T-cell (primary cell): ENCODE measurements around the gene DDIT4. TPM values are rescaled to one million over a fixed set of nuclear protein-coding genes. Genes with fewer than 3 reads are reported as not detected.

ENCODE experiments used
- ATAC-seq, 4 experiments: fragments of 200-7000 bp in 3 of 4; fragments of 150-1000 bp in 1 of 4; cut with Tn5 transposase; replicated peaks in 1 of 4; 1 replicate in 3 of 4; 2 replicates in 1 of 4; pipeline ENCODE4 v1.10.0; 2021; ENCODE audit warnings: moderate library complexity in 3 of 4, mild to moderate bottlenecking in 2 of 4, moderate number of reproducible peaks in 1 of 4
- CTCF ChIA-PET, 2 donors: fragments of 300-600 bp; sonication (Branson Sonifier 250); formaldehyde crosslinking; loops; one replicate each; lab custom pipeline; 2022; ENCODE audit warnings: antibody characterized with exemption in 2 of 2; lab: Charles Lee
- POLR2A ChIA-PET, 2 donors: fragments of 300-600 bp; sonication (Branson Sonifier 250); formaldehyde crosslinking; loops; one replicate each; lab custom pipeline; 2022; ENCODE audit warnings: antibody characterized with exemption in 2 of 2; lab: Charles Lee
- DNase-seq, 35 experiments: peaks; one replicate each; pipeline versions ENCODE4 v3.0.0 to v3.0.0-alpha.2; 2013 to 2023
- H3K27ac ChIP-seq: one replicate; pipeline ENCODE4 v1.5.1; 2013; ENCODE audit warnings: low read length
- H3K27me3 ChIP-seq, 2 experiments: replicated peaks in 1 of 2; 1 replicate in 1 of 2; 2 replicates in 1 of 2; pipeline versions ENCODE4 v1.6.1 to v1.7.0; 2013; ENCODE audit warnings: low read length in 1 of 2, mixed read lengths in 1 of 2; ENCODE audit not compliant: control insufficient read depth in 2 of 2, insufficient read depth in 2 of 2; ENCODE audit errors: extremely low read depth in 1 of 2
- H3K36me3 ChIP-seq, 2 donors: 1 replicate in 1 of 2; 2 replicates in 1 of 2; pipeline versions ENCODE4 v1.6.1 to v1.7.0; 2013; ENCODE audit warnings: low read length in 1 of 2; ENCODE audit not compliant: control insufficient read depth in 2 of 2, insufficient read depth in 1 of 2; ENCODE audit errors: extremely low read depth in 1 of 2
- H3K4me1 ChIP-seq, 2 experiments: 1 replicate in 1 of 2; 2 replicates in 1 of 2; pipeline versions ENCODE4 v1.6.1 to v1.7.0; 2013; ENCODE audit warnings: low read length in 2 of 2, mixed read lengths in 1 of 2; ENCODE audit not compliant: insufficient read depth in 2 of 2, control insufficient read depth in 1 of 2; ENCODE audit errors: extremely low read depth in 1 of 2
- H3K4me3 ChIP-seq, 2 donors: 1 replicate in 1 of 2; 2 replicates in 1 of 2; pipeline versions ENCODE4 v1.5.1 to v1.7.0; 2013; ENCODE audit warnings: mild to moderate bottlenecking in 2 of 2, low read length in 1 of 2, moderate library complexity in 1 of 2; ENCODE audit not compliant: control insufficient read depth in 1 of 2; ENCODE audit errors: extremely low read depth in 1 of 2
- H3K9me3 ChIP-seq: 2 replicates; pipeline ENCODE4 v1.7.0; 2013
- H3K27ac Mint-ChIP-seq, 2 donors: one replicate each; pipeline ENCODE4 v1.8.0; 2020 to 2021; ENCODE audit warnings: mild to moderate bottlenecking in 2 of 2, mixed read lengths in 2 of 2
- H3K27me3 Mint-ChIP-seq, 2 donors: one replicate each; pipeline ENCODE4 v1.8.0; 2021 to 2022; ENCODE audit warnings: mixed read lengths in 2 of 2
- H3K36me3 Mint-ChIP-seq: one replicate; pipeline ENCODE4 v1.8.0; 2021; ENCODE audit warnings: mixed read lengths
- H3K4me1 Mint-ChIP-seq, 3 donors: one replicate each; pipeline ENCODE4 v1.8.0; 2020 to 2022; ENCODE audit warnings: mixed read lengths in 3 of 3, mild to moderate bottlenecking in 1 of 3
- H3K4me3 Mint-ChIP-seq, 3 donors: one replicate each; pipeline ENCODE4 v1.8.0; 2020 to 2022; ENCODE audit warnings: mild to moderate bottlenecking in 3 of 3, mixed read lengths in 3 of 3, moderate library complexity in 3 of 3
- H3K9me3 Mint-ChIP-seq, 3 donors: one replicate each; pipeline ENCODE4 v1.8.0; 2020 to 2022; ENCODE audit warnings: mixed read lengths in 3 of 3
- WGBS: methylation state at CpG from one replicate; pipeline ENCODE4 v1.1.5; 2013; ENCODE audit warnings: missing lambda C conversion rate; ENCODE audit not compliant: insufficient coverage; 5-methylcytosine and 5-hydroxymethylcytosine counted together
- total RNA-seq, 35 experiments: library from RNA in 6 of 35; stranded (reverse) in 6 of 35; fragments of 120-200 nt in 1 of 35; gene quantifications; one replicate each; pipeline versions ENCODE4 v1.2.1 to v1.2.4 and lab custom pipeline; 2013 to 2026

DDIT4 gene
- total RNA-seq, 5 donors from 2014 or later (not counting 1 experiment from before 2014, with no cell fraction given), result 39.9 to 326 (median 52.1) TPM

GRCh38 chr10:72229261-72230251 is 44.2 kb upstream of the DDIT4 start:
- H3K36me3 Mint-ChIP-seq, result peaks cover 11% of the 10 kb centered on the region
- H3K9me3 Mint-ChIP-seq, result no peaks in the 10 kb centered on the region
- H3K27me3 ChIP-seq, result no peaks in the 10 kb centered on the region
- H3K36me3 ChIP-seq, result peaks cover 3 to 55% of the 10 kb centered on the region in 2 donors
- no peak overlapping the region for H3K4me3 Mint-ChIP-seq
- peaks cover 42 to 47% (median 45%) of the 10 kb centered on the region in 3 donors for H3K4me1 Mint-ChIP-seq
- ChIA-PET POLR2A (interaction anchor here (0.6 to 1.0 kb wide), 5 partner anchors 49 to 1847 kb away, joined by 3 to 6 read pairs (median 3); no protein-coding TSS in a partner anchor), CTCF (interaction anchor here (0.6 to 2.1 kb wide), 10 partner anchors 10 to 333 kb away, joined by 3 to 9 read pairs (median 3); partner anchors contain the start of gene SPOCK2 (in 1 of the 2))
- H3K27ac Mint-ChIP-seq, result peak overlapping the region; percentile 67 to 76
- H3K9me3 ChIP-seq, result no peaks in the 10 kb centered on the region
- H3K4me1 ChIP-seq, result peaks cover 11 to 14% of the 10 kb centered on the region in 2 experiments
- ATAC-seq, result no peak
- WGBS, result 40% methylated on average over 2 of the region's 8 CpGs
- H3K27ac ChIP-seq, result no peak overlapping the region
- no peaks in the 10 kb centered on the region for H3K27me3 Mint-ChIP-seq
- no peak overlapping the region for H3K4me3 ChIP-seq
- no peak for DNase-seq

GRCh38 chr10:72233621-72234020 is 40.1 kb upstream of the DDIT4 start:
- Mint-ChIP-seq H3K36me3 (peaks cover 20% of the 10 kb centered on the region), H3K9me3 (no peaks in the 10 kb centered on the region), H3K4me3 (no peak overlapping the region), H3K4me1 (peaks cover 21 to 30% (median 26%) of the 10 kb centered on the region in 3 donors), H3K27me3 (no peaks in the 10 kb centered on the region), H3K27ac (no peak overlapping the region)
- CTCF ChIA-PET, result interaction anchor here (0.6 to 1.0 kb wide), 5 partner anchors 12 to 853 kb away, joined by 3 to 7 read pairs (median 3); no protein-coding TSS in a partner anchor
- ATAC-seq (no peak), DNase-seq (no peak)
- H3K4me1 ChIP-seq, result peaks cover 0 to under 1% of the 10 kb centered on the region in 2 experiments
- H3K36me3 ChIP-seq, result peaks cover 3 to 61% of the 10 kb centered on the region in 2 donors
- H3K27ac ChIP-seq, result no peak overlapping the region
- no peaks in the 10 kb centered on the region for H3K27me3 ChIP-seq
- POLR2A ChIA-PET, result no interaction called here
- no peak overlapping the region for H3K4me3 ChIP-seq
- H3K9me3 ChIP-seq, result no peaks in the 10 kb centered on the region

- WGBS, result 97% methylated on average over 5 of the region's 6 CpGs
Measured at GRCh38 chr10:72234560-72235095, 39.1 kb upstream of the DDIT4 start.

GRCh38 chr10:72235544-72236279 is 38.0 kb upstream of the DDIT4 start:
- Mint-ChIP-seq H3K27ac (no peak overlapping the region), H3K27me3 (no peaks in the 10 kb centered on the region), H3K4me3 (no peak overlapping the region), H3K9me3 (no peaks in the 10 kb centered on the region), H3K36me3 (peaks cover 19% of the 10 kb centered on the region), H3K4me1 (peaks cover 15 to 18% (median 15%) of the 10 kb centered on the region in 3 donors)
- CTCF ChIA-PET, result interaction anchor here in 1 of 2 donors (0.6 to 1.2 kb wide), 2 partner anchors 9 to 109 kb away, joined by 3 to 5 read pairs; no protein-coding TSS in a partner anchor
- no peak for DNase-seq
- Histone ChIP-seq H3K4me1 (peaks cover 0 to 3% of the 10 kb centered on the region in 2 experiments), H3K4me3 (no peak overlapping the region), H3K27ac (no peak overlapping the region), H3K9me3 (no peaks in the 10 kb centered on the region), H3K27me3 (no peaks in the 10 kb centered on the region), H3K36me3 (peaks cover 3 to 47% of the 10 kb centered on the region in 2 donors)
- 93% methylated on average over 2 of the region's 6 CpGs for WGBS
- no peak for ATAC-seq
- POLR2A ChIA-PET, result no interaction called here

More at GRCh38 chr10:72234560-72235095, 39.1 kb upstream of the DDIT4 start:
- Histone ChIP-seq H3K4me1 (peaks cover 0 to 3% of the 10 kb centered on the region in 2 experiments), H3K9me3 (no peaks in the 10 kb centered on the region), H3K27ac (no peak overlapping the region), H3K27me3 (no peaks in the 10 kb centered on the region), H3K36me3 (peaks cover 3 to 58% of the 10 kb centered on the region in 2 donors), H3K4me3 (no peak overlapping the region)
- Mint-ChIP-seq H3K4me1 (peaks cover 15 to 23% (median 19%) of the 10 kb centered on the region in 3 donors), H3K36me3 (peaks cover 20% of the 10 kb centered on the region), H3K27me3 (no peaks in the 10 kb centered on the region), H3K27ac (no peak overlapping the region), H3K9me3 (no peaks in the 10 kb centered on the region), H3K4me3 (no peak overlapping the region)
- no peak for DNase-seq
- POLR2A ChIA-PET, result no interaction called here
- ATAC-seq, result no peak
- CTCF ChIA-PET, result interaction anchor here in 1 of 2 donors (0.7 kb wide), 1 partner anchor 102 kb away, joined by 4 read pairs; no protein-coding TSS in a partner anchor

- H3K9me3 ChIP-seq, result no peaks in the 10 kb centered on the region
- no peaks in the 10 kb centered on the region for H3K27me3 ChIP-seq
- H3K36me3 ChIP-seq, result peaks cover 0 to 30% of the 10 kb centered on the region in 2 donors
- Mint-ChIP-seq H3K27me3 (no peaks in the 10 kb centered on the region), H3K27ac (no peak overlapping the region), H3K9me3 (no peaks in the 10 kb centered on the region), H3K4me1 (peaks cover 32 to 38% (median 34%) of the 10 kb centered on the region in 3 donors), H3K36me3 (peaks cover 11% of the 10 kb centered on the region), H3K4me3 (no peak overlapping the region)
- no peak overlapping the region for H3K27ac ChIP-seq
- DNase-seq (no peak), ATAC-seq (no peak)
- ChIA-PET POLR2A (interaction anchor here in 1 of 2 donors (0.5 kb wide), 1 partner anchor 17 kb away, joined by 10 read pairs; no protein-coding TSS in a partner anchor), CTCF (interaction anchor here in 1 of 2 donors (0.7 kb wide), 1 partner anchor 16 kb away, joined by 4 read pairs; no protein-coding TSS in a partner anchor)
- H3K4me3 ChIP-seq, result no peak overlapping the region
- 94% methylated on average over 4 of the region's 13 CpGs for WGBS
- H3K4me1 ChIP-seq, result peaks cover 6 to 22% of the 10 kb centered on the region in 2 experiments
Measured at GRCh38 chr10:72238392-72239175, 35.1 kb upstream of the DDIT4 start.
